ENCODE data around the gene IFIT1.
"Not testable (repeated sequence)": the region's sequence is repeated elsewhere in the genome, so short reads cannot be mapped to it uniquely, and the experiment has no call there.

IFIT1 gene

GRCh38 chr10:89444819-89445218 is 52.4 kb downstream of the IFIT1 start:
- DNase-seq, result not testable (repeated sequence)

DNA sequence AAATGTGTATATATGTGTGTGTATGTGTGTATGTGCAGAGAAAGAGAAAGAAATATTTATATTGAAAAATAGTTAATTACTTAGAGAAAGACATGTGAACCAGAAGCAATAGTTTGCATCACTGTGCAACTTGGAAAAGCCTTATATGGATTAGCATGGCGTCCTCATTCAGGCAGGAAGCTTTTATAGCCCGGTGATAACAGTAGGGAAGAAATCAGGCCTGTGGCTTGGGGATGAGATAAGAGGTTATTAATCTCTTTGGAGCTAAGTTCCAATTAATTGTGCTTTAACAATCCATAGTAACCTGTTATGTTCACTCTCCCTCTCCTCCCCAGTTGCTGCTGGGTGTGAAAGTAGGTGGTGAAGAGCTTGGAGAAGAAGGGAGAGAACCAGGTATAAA is 58.5 kb downstream of the IFIT1 start:
- DNase-seq, result no peak

DNA sequence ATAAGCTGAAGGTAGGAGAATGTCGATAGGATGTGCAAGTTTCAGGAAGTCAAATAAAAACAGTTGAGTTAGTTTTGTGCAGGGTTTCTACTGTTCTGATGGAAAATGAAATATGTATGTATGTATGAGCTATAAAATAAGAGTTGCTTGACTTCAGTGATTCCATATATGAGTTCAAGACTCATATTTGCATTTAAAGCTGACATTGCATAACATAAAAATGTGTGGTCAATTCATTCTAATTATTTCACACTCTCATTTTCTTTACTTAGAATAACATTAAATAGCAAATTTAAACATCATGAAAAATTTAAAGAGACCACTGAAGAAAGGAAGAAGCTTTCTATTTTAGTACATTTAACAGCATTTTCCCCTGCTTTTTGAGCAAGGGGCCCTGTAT is 59.8 kb downstream of the IFIT1 start:
- no peak for DNase-seq

DNA sequence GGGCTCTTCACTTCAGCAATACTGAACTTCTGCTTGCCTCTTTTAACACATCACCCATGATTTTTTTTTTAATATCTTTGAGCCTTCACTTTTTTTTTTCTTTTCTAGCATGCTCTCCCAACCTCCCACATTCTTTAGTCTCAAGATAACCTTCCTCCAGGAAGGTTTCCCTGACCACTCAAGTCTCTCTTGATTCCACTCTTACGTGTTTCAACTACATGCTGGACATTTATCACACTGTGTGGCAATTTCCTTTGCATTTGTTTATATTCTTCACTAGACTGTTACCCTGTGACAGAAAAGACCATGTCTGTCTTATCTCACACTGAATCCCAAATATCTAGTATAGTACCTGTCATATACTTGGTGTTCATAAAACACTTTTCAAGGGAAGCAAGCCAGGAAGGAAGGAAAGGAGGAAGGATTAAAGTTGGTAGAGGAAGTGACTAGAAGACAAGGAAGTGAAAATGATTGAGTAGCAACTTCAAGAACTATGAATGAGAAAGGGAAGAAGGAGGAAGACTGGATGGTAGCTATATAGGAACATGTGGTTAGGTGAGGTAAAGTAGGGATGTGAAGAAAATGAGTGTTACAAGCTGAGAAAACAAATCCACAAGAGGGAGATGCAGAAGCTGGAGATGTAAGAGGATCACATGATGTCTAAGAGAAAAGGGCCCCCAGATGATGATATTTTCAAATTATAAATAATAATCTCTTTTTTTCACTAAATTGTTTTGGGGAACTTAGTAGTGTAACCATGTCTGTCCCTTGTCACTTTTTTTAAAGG is 62.3 kb downstream of the IFIT1 start:
- DNase-seq, result no peak
